HUES64 (cell line): Measurements from ENCODE around the gene SYCE1.

ENCODE experiments used
- H3K27ac ChIP-seq: 2 replicates; pipeline ENCODE4 v1.7.0; 2013; ENCODE audit warnings: low read depth, low read length, inconsistent platforms
- H3K27me3 ChIP-seq: 2 replicates; pipeline ENCODE4 v1.6.1; 2013; ENCODE audit warnings: mild to moderate bottlenecking, low read length; ENCODE audit not compliant: insufficient read depth
- H3K36me3 ChIP-seq: 2 replicates; pipeline ENCODE4 v1.6.1; 2013; ENCODE audit warnings: mild to moderate bottlenecking, low read length; ENCODE audit not compliant: insufficient read depth
- H3K4me1 ChIP-seq: 2 replicates; pipeline ENCODE4 v1.6.1; 2013; ENCODE audit warnings: mild to moderate bottlenecking, low read length, moderate library complexity; ENCODE audit not compliant: insufficient read depth
- H3K4me3 ChIP-seq: 2 replicates; pipeline ENCODE4 v1.5.1; 2013; ENCODE audit warnings: mild to moderate bottlenecking, low read length, moderate library complexity
- H3K9ac ChIP-seq: 2 replicates; pipeline ENCODE4 v1.6.1; 2013; ENCODE audit warnings: mild to moderate bottlenecking, low read depth, low read length
- H3K9me3 ChIP-seq: 2 replicates; pipeline ENCODE4 v1.6.1; 2013; ENCODE audit warnings: low read depth, low read length; ENCODE audit not compliant: insufficient read depth
- WGBS: fragments of 150-250, 120-280 bp; methylation state at CpG from one replicate; pipeline ENCODE4 v1.1.7; 2013; ENCODE audit warnings: missing lambda C conversion rate; 5-methylcytosine and 5-hydroxymethylcytosine counted together

SYCE1 gene

DNA sequence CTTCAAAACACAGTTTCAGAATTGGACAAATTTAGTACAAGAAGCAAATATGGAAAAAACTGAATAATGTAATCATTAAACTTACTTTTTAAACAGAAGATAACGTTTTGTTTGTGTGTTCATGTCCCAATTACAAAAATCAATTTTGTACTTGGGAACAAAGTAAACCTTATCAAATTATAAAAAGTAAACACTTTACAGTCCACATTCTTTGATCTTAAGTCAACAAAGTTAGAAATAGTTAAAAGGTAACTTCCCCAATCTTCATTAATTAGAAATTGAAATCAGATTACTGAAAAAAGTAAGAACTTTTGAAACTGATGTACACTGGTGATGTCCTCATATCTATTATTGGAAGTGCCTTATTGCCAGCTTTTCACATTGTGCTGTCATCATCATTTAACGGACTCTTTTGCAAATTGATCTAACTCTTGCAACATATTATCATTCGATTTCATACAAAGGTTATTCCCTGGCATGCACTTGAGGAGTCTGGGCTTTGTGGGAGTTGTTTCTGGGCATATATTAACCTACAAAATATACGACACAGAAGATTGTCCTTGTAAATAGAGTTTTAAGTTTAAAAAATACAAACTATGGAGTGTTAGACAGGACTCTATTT is 53.4 kb downstream of the SYCE1 start:
- 41% methylated on average over 3 of the region's 4 CpGs for WGBS
- peaks cover 87% of the 10 kb centered on the region for H3K9me3 ChIP-seq

DNA sequence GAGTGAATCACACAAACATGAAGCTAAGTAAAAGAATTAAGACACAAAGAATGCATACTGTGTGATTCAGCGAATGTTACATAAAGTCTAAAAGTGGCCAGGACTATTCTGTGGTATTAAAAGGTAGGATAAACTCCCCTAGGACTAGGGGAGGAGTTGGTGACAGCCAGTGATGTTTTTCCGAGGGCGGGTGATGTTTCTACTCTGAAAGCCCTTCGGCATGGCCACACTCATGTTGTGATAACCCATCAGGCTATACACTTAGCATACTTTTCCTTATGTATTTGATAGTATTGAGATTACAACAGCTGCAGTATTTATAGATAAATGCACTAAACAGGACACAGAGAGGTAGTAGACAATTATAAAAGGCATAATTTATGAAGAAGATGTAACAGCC is 54.0 kb downstream of the SYCE1 start:
- Histone ChIP-seq H3K9me3 (peaks cover 87% of the 10 kb centered on the region), H3K27ac (no peak overlapping the region), H3K4me3 (no peak overlapping the region), H3K36me3 (no peaks in the 10 kb centered on the region), H3K27me3 (no peaks in the 10 kb centered on the region), H3K9ac (no peak overlapping the region), H3K4me1 (no peaks in the 10 kb centered on the region)
- WGBS = 16% methylated on average over 1 of the region's 4 CpGs

More for the DNA sequence above, 53.4 kb downstream of the SYCE1 start:
- no peaks in the 10 kb centered on the region for H3K27me3 ChIP-seq
- H3K36me3 ChIP-seq = no peaks in the 10 kb centered on the region
- no peaks in the 10 kb centered on the region for H3K4me1 ChIP-seq
- H3K27ac ChIP-seq = no peak overlapping the region
- no peak overlapping the region for H3K4me3 ChIP-seq
- H3K9ac ChIP-seq = no peak overlapping the region

DNA sequence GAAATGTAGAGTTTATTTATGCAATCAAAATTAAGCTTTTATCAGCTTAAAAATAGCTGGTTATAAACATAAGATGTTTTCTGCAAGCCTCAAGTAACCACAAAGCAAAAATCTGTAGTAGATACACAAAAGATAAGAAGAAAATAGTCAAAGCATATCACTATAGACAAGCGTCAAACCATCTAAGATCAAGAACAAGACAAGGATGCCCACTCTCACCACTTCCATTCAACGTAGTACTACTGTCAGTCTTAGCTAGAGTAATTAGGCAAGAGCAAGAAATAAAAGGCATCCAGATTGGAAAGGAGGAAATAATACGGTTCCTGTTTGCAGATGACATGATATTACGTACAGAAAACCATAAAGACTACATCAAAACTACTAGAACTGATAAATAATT is 55.7 kb downstream of the SYCE1 start:
- H3K27me3 ChIP-seq = no peaks in the 10 kb centered on the region
- WGBS = 80% methylated on average over 3 of the region's 4 CpGs
- no peak overlapping the region for H3K9ac ChIP-seq
- H3K4me3 ChIP-seq = no peak overlapping the region
- H3K4me1 ChIP-seq = no peaks in the 10 kb centered on the region
- no peak overlapping the region for H3K27ac ChIP-seq
- H3K9me3 ChIP-seq = peaks cover 81% of the 10 kb centered on the region
- no peaks in the 10 kb centered on the region for H3K36me3 ChIP-seq
